Glutamatergic neuron (in vitro differentiated cells): ENCODE data around the gene PCYT1B. TPM values are rescaled to one million over a fixed set of nuclear protein-coding genes. Genes with fewer than 3 reads are reported as not detected.

Source experiments
- DNase-seq: peaks from one replicate; pipeline ENCODE4 v3.0.0; 2022
- H3K27ac Mint-ChIP-seq: one replicate; pipeline ENCODE4 v1.8.0; 2020; ENCODE audit warnings: mild to moderate bottlenecking, mixed read lengths, inconsistent platforms; ENCODE audit not compliant: unreplicated experiment
- H3K27me3 Mint-ChIP-seq: one replicate; pipeline ENCODE4 v1.8.0; 2020; ENCODE audit warnings: mild to moderate bottlenecking, moderate library complexity, mixed read lengths, inconsistent platforms; ENCODE audit not compliant: unreplicated experiment
- H3K36me3 Mint-ChIP-seq: one replicate; pipeline ENCODE4 v1.8.0; 2020; ENCODE audit warnings: mild to moderate bottlenecking, mixed read lengths, inconsistent platforms; ENCODE audit not compliant: unreplicated experiment
- H3K4me1 Mint-ChIP-seq: one replicate; pipeline ENCODE4 v1.8.0; 2020; ENCODE audit warnings: mild to moderate bottlenecking, low read depth, mixed read lengths, inconsistent platforms; ENCODE audit not compliant: unreplicated experiment
- H3K4me3 Mint-ChIP-seq: one replicate; pipeline ENCODE4 v1.8.0; 2020; ENCODE audit warnings: mild to moderate bottlenecking, mixed read lengths, inconsistent platforms; ENCODE audit not compliant: unreplicated experiment
- H3K9me3 Mint-ChIP-seq: one replicate; pipeline ENCODE4 v1.8.0; 2020; ENCODE audit warnings: mild to moderate bottlenecking, moderate library complexity, mixed read lengths, inconsistent platforms; ENCODE audit not compliant: unreplicated experiment
- CTCF ChIP-seq: fragments of 200-600 bp; sonication (generic); IDR thresholded peaks from one replicate; pipeline ENCODE4 v1.5.0; 2021; ENCODE audit not compliant: partially characterized antibody, unreplicated experiment
- total RNA-seq: library from RNA; stranded (reverse); fragmentation: NEBNext Ultra II Directional; extraction: Animal tissue kit (Norgen Biotek cat#: 25700); gene quantifications from one replicate; pipeline ENCODE4 v1.2.1, GENCODE V29; 2021; ENCODE audit not compliant: unreplicated experiment

PCYT1B gene
- total RNA-seq, 1 donor from 2014 or later: 19.5 TPM

GRCh38 chrX:24508375-24508774 lies 138.8 kb downstream of the PCYT1B start:
- Mint-ChIP-seq H3K27ac (no peak overlapping the region), H3K9me3 (no peaks in the 10 kb centered on the region), H3K4me1 (peaks cover 2% of the 10 kb centered on the region), H3K36me3 (no peaks in the 10 kb centered on the region), H3K4me3 (no peak overlapping the region), H3K27me3 (peaks cover 2% of the 10 kb centered on the region)
- no peak for TF ChIP-seq CTCF
- DNase-seq: no peak

Other genes with a start within 250 kb of the PCYT1B start
- gene PDK3, start 182.1 kb downstream of the PCYT1B start, total RNA-seq: 12.1 TPM
- gene POLA1, start 46.6 kb upstream of the PCYT1B start, total RNA-seq: 13.2 TPM